Keratinocyte (primary cell): Measurements from ENCODE around the gene SMAD3. TPM values are rescaled to one million over a fixed set of nuclear protein-coding genes. Genes with fewer than 3 reads are reported as not detected.
A peak's percentile ranks its signal among the peaks of the same experiment; 100 is the strongest.

Experiments
- DNase-seq: peaks from one replicate; pipeline ENCODE4 v3.0.0-alpha.2; 2011; ENCODE audit warnings: low read depth, missing footprints, low spot score
- FAIRE-seq: peaks from 2 replicates; lab custom pipeline; 2011; peaks lifted over from hg19 to GRCh38; lab: Jason Lieb, UNC
- H2AFZ ChIP-seq: 2 replicates; pipeline ENCODE4 v1.6.0; 2012; ENCODE audit warnings: low read length, control low read depth, inconsistent platforms; ENCODE audit not compliant: control insufficient read depth
- H3K27ac ChIP-seq: 2 replicates; pipeline ENCODE4 v1.5.1; 2011; ENCODE audit warnings: low read length; ENCODE audit not compliant: control insufficient read depth, insufficient read depth
- H3K27me3 ChIP-seq: 3 replicates; pipeline ENCODE4 v1.6.0; 2011; ENCODE audit warnings: low read length; ENCODE audit not compliant: control insufficient read depth, insufficient read depth; ENCODE audit errors: extremely low read depth
- H3K36me3 ChIP-seq, 2 experiments: 2 replicates in 1 of 2; 3 replicates in 1 of 2; pipeline ENCODE4 v1.5.1; 2011; ENCODE audit warnings: low read length in 2 of 2, mild to moderate bottlenecking in 1 of 2; ENCODE audit not compliant: control insufficient read depth in 2 of 2, insufficient read depth in 2 of 2; ENCODE audit errors: extremely low read depth in 1 of 2
- H3K4me1 ChIP-seq: 3 replicates; pipeline ENCODE4 v1.5.1; 2011; ENCODE audit warnings: low read length; ENCODE audit not compliant: control insufficient read depth, insufficient read depth; ENCODE audit errors: extremely low read depth
- H3K4me2 ChIP-seq: 3 replicates; pipeline ENCODE4 v1.6.0; 2011; ENCODE audit warnings: low read depth, low read length; ENCODE audit not compliant: control insufficient read depth, insufficient read depth; ENCODE audit errors: extremely low read depth
- H3K4me3 ChIP-seq, 3 experiments: fragments of 200-600 bp in 1 of 3; sonication (generic) in 1 of 3; 2 replicates in 2 of 3; 3 replicates in 1 of 3; pipeline ENCODE4 v1.5.1; 2011 to 2016; ENCODE audit warnings: low read length in 3 of 3, mild to moderate bottlenecking in 3 of 3, control low read depth in 2 of 3, inconsistent platforms in 1 of 3, low read depth in 1 of 3, mixed read lengths in 1 of 3, mixed run types in 1 of 3, moderate library complexity in 1 of 3; ENCODE audit not compliant: control insufficient read depth in 2 of 3, insufficient read depth in 2 of 3; ENCODE audit errors: extremely low read depth in 1 of 3
- H3K79me2 ChIP-seq: 2 replicates; pipeline ENCODE4 v1.6.0; 2012; ENCODE audit warnings: low read length; ENCODE audit not compliant: control insufficient read depth, insufficient read depth
- H3K9ac ChIP-seq: 3 replicates; pipeline ENCODE4 v1.6.0; 2011; ENCODE audit warnings: low read length; ENCODE audit not compliant: control insufficient read depth, insufficient read depth; ENCODE audit errors: extremely low read depth
- H3K9me1 ChIP-seq: 3 replicates; pipeline ENCODE4 v1.6.0; 2011; ENCODE audit warnings: low read length; ENCODE audit not compliant: control insufficient read depth, insufficient read depth; ENCODE audit errors: extremely low read depth
- H3K9me3 ChIP-seq: 2 replicates; pipeline ENCODE4 v1.5.1; 2012; ENCODE audit warnings: low read depth, low read length; ENCODE audit not compliant: control insufficient read depth
- H4K20me1 ChIP-seq: 3 replicates; pipeline ENCODE4 v1.6.0; 2011; ENCODE audit warnings: low read length; ENCODE audit not compliant: control insufficient read depth, insufficient read depth; ENCODE audit errors: extremely low read depth
- CTCF ChIP-seq, 3 experiments: IDR thresholded peaks in 1 of 3; conservative IDR thresholded peaks in 1 of 3; optimal IDR thresholded peaks in 1 of 3; 2 replicates in 2 of 3; 3 replicates in 1 of 3; pipeline versions ENCODE3 to v1.5.1; 2011; ENCODE audit warnings: low read length in 3 of 3, mild to moderate bottlenecking in 3 of 3, moderate library complexity in 2 of 3, control low read depth in 1 of 3, inconsistent platforms in 1 of 3; ENCODE audit not compliant: insufficient read depth in 2 of 3; ENCODE audit errors: extremely low read depth in 1 of 3
- EZH2 ChIP-seq: IDR thresholded peaks from one replicate; pipeline ENCODE4 v1.6.1; 2012; ENCODE audit warnings: inconsistent platforms, mild to moderate bottlenecking, low read length, moderate library complexity
- dilution Hi-C: fragments of 300-500 bp; cut with MboI; formaldehyde crosslinking; loops from one replicate; pipeline ENCODE4 v1.7.0; 2020; ENCODE audit warnings: low sequenced_read_pairs; ENCODE audit not compliant: extremely low pct_ligation_motif_present
- polyA plus RNA-seq, 5 experiments: library from polyadenylated mRNA; depleted of rRNA in 3 of 5; stranded (reverse) in 3 of 5; stranded (forward) in 1 of 5; unstranded in 1 of 5; fragments of >200 nt; gene quantifications; 1 replicate in 1 of 5; 2 replicates in 3 of 5; 3 replicates in 1 of 5; pipeline versions ENCODE4 v1.2.1 to v1.2.3, GENCODE V29; 2011 to 2012; ENCODE audit warnings: missing spikeins in 2 of 5, low read depth in 1 of 5, low replicate concordance in 1 of 5

Gene SMAD3
- polyA plus RNA-seq, 1 donor (not counting 4 experiments of a cell fraction or from before 2014, with no cell fraction given): 33.7 TPM

GRCh38 chr15:67101911-67102598, 36.7 kb downstream of the SMAD3 start:
- peaks cover 70% of the 10 kb centered on the region for H3K79me2 ChIP-seq
- no peaks in the 10 kb centered on the region for H3K27me3 ChIP-seq
- DNase-seq (no peak), FAIRE-seq (no peak)
- peaks cover 11 to 25% of the 10 kb centered on the region in 2 experiments for H3K36me3 ChIP-seq
- H3K9ac ChIP-seq: peak overlapping the region; percentile 50
- no peaks in the 10 kb centered on the region for H4K20me1 ChIP-seq
- dilution Hi-C loops: no loop called here
- H3K27ac ChIP-seq: peak overlapping the region; percentile 88
- no peak overlapping the region for H2AFZ ChIP-seq
- peak overlapping the region; percentile 63 for H3K4me2 ChIP-seq
- H3K9me1 ChIP-seq: peaks cover 3% of the 10 kb centered on the region
- TF ChIP-seq EZH2: no peak
- no peak for TF ChIP-seq CTCF (optimal IDR thresholded peaks at IDR 0.05 in 1 of 3, IDR thresholded peaks at IDR 0.05 in 1 of 3, conservative IDR thresholded peaks at IDR 0.05 in 1 of 3; ENCODE audit: extremely low read depth in 1 of 3, insufficient read depth in 2 of 3, low read length in 3 of 3)
- H3K4me3 ChIP-seq: no peak overlapping the region
- no peaks in the 10 kb centered on the region for H3K9me3 ChIP-seq
- peaks cover 90% of the 10 kb centered on the region for H3K4me1 ChIP-seq

GRCh38 chr15:67102599-67102929, 37.2 kb downstream of the SMAD3 start:
- Histone ChIP-seq H3K27me3 (no peaks in the 10 kb centered on the region), H4K20me1 (no peaks in the 10 kb centered on the region), H3K4me2 (peak overlapping the region; percentile 63), H3K27ac (peak overlapping the region; percentile 88), H3K79me2 (peaks cover 68% of the 10 kb centered on the region), H3K9ac (peak overlapping the region; percentile 50), H2AFZ (no peak overlapping the region), H3K36me3 (peaks cover 11 to 25% of the 10 kb centered on the region in 2 experiments), H3K4me1 (peaks cover 90% of the 10 kb centered on the region), H3K4me3 (no peak overlapping the region), H3K9me1 (peaks cover 3% of the 10 kb centered on the region), H3K9me3 (no peaks in the 10 kb centered on the region)
- DNase-seq (no peak), FAIRE-seq (no peak)
- TF ChIP-seq EZH2: no peak
- no peak for TF ChIP-seq CTCF (optimal IDR thresholded peaks at IDR 0.05 in 1 of 3, IDR thresholded peaks at IDR 0.05 in 1 of 3, conservative IDR thresholded peaks at IDR 0.05 in 1 of 3; ENCODE audit: extremely low read depth in 1 of 3, insufficient read depth in 2 of 3, low read length in 3 of 3)
- dilution Hi-C loops: no loop called here
